HG03064 (cell line): ENCODE measurements around the gene WDR41.
A peak's percentile ranks its signal among the peaks of the same experiment; 100 is the strongest.
"Not testable (repeated sequence)": the region's sequence is repeated elsewhere in the genome, so short reads cannot be mapped to it uniquely, and the experiment has no call there.

Source experiments
- ATAC-seq: cut with Tn5 transposase; IDR thresholded peaks from one replicate; pipeline ENCODE4 v1.9.1; 2021; ENCODE audit warnings: low read depth; ENCODE audit not compliant: unreplicated experiment

The WDR41 gene, protein sequence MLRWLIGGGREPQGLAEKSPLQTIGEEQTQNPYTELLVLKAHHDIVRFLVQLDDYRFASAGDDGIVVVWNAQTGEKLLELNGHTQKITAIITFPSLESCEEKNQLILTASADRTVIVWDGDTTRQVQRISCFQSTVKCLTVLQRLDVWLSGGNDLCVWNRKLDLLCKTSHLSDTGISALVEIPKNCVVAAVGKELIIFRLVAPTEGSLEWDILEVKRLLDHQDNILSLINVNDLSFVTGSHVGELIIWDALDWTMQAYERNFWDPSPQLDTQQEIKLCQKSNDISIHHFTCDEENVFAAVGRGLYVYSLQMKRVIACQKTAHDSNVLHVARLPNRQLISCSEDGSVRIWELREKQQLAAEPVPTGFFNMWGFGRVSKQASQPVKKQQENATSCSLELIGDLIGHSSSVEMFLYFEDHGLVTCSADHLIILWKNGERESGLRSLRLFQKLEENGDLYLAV

DNA sequence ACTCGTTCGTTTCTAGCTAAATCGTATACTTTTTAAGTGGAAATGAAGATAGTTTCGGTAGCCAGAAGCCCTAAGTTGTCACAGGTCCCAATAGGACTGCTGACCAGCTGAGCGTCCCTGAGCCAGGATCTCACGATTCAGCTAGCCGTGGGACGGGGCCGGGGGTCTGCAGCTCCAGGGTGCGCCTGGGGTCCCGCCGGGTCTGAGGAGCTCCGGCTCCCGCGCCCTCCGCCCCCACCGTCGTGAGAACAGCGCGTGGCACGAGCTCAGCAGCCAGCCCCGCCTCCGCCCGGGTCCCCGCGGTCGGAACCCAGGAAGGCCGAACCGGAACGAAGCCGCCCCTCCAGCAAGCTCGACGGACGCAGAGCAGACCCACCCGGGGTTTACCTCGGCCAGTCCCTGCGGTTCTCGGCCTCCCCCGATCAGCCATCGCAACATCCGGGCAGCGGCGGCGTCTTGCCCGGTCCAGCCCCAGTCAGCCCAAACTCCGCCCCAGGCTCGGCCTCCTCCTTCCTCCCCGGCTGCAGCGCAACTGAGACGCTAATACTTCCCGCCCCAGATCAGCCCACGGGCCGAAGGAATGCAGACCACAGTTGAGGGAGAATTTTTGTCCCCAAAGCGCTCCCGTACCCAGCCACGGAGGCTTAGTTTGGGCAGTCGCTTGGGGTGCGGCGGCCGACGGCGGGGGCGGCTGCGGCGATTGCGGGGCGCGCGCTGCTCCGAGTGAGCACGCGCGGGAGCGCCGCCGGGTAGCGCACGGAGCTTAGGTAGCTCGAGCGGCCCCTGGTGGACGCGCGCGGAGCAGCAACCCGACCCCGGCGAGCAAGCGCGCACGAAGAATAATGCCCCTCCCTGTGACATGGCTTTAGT is at the start of gene WDR41:
WDR41 (minus strand) TSS at position 534 of the 870 bp plus-strand sequence; CDS start at position 438, 96 bp downstream.
- ATAC-seq = peak; percentile 87

DNA sequence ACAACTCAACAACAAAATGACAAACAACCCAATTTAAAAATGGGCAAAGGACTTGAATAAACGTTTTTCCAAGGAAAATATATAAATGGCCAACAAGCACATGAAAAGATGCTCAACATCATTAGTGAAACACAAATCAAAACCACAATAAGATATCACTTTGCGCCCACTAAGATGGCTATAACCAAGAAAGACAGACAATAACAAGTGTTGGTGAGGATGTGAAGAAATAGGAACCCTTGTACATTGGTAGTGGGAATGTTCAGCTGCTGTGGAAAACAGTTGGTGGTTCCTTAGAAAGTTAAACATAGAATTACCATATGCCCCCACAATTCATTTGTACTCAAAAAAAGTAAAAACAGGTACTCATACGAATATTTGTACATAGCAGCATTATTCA is 39.2 kb upstream of the WDR41 start:
- no peak for ATAC-seq

DNA sequence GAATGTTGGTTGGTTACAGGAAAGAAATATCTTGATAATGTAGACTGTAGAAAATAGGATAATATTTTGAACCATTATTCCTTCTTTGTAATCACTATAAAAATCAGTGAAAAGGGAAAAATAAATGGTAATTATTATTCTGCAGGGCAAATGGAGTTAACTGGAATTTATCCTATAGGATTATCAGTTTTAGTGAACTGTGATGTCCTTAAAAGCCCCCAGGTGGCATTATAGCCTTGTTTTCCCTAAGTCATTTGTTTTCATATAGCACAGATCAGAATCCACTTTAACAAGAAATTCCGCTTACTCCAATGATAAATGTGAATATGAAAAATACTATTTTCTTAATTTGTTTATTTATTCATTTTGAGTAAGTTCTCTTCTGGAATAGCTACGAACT is 26.2 kb upstream of the WDR41 start:
- ATAC-seq = no peak

DNA sequence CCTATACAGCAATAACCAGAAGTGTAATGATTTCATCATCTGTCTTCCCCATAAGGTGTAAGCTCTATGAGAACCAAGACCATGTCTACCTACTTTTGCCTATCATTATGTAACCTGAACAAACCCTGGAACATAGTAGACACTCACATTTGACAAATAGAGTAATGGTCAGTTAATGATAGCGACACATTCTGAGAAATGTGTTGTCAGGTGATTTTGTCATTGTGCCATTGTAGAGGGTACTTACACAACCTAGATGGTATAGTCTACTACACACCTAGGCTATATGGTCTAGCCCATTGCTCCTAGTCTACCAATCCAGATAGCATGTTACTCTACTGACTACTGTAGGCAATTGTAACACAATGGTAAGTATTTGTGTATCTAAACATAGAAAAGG is 22.3 kb upstream of the WDR41 start:
- ATAC-seq = no peak

DNA sequence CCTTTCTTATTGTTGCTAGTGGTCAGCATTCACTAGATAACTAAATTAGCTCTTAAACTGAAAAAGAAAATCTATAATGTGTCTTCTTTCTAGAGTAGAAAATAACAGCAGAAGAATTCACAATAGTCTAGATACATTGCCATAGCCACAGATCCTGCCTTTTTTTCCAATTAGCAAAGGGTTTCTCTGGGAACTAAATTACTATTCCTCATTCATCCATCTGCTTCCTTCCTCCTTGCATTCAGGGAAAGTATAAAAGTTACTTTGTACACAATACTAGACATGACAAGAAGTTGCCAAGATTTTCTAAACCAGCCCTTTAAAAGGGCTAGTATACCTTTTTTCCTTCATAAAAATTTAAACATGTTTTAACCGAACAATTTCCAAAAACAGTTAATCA is 21.2 kb upstream of the WDR41 start:
- ATAC-seq = no peak

DNA sequence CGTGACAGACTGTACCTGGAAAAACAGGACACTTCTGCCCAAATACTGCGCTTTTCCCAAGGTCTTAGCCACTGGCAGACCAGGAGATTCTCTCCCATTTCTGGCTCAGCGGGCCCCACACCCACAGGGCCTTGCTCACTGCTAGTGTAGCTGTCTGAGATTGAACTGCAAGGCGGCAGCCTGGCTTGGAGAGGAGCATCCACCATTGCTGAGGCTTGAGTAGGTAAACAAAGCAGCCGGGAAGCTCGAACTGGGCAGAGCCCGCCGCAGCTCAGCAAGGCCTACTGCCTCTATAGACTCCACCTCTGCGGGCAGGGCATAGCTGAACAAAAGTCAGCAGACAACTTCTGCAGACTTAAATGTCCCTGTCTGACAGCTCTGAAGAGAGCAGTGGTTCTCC is 9.0 kb upstream of the WDR41 start:
- ATAC-seq = not testable (repeated sequence)

DNA sequence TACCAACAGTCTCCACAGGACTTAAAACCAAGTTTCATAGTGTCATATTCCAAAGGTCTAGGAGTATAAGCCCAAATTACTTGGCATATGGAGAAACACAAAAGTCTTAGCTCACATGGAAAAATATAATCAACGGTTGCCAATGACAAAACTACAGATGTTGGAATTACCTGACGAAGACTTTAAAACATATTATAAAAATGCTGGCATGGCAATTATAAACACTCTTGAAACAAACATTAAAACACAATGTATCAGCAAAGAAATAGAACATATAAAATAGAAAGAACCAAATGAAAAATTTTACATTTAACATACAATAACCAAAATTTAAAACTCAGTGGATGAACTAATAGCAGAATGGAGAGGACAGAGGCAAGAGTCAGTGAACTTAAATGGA is 7.9 kb upstream of the WDR41 start:
- no peak for ATAC-seq

DNA sequence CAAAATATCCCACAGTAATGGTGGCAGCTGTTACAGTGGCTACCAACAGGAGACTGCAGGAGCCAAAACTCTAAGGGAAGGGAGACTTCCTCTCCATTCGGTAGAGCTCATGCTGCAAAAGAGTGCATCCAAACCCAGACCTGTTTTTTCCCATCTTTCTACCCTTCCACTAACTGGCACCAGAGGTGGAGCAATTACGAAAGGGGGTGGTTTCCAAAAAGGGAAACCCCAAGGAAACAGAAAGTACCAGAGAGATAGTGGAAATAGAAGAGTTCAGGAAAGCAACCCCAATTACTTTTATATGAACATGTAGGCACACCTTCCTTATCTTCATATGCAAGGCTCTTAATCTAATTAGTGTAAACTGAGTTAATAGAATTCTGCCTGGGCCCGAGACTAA is 7.3 kb upstream of the WDR41 start:
- ATAC-seq = no peak

DNA sequence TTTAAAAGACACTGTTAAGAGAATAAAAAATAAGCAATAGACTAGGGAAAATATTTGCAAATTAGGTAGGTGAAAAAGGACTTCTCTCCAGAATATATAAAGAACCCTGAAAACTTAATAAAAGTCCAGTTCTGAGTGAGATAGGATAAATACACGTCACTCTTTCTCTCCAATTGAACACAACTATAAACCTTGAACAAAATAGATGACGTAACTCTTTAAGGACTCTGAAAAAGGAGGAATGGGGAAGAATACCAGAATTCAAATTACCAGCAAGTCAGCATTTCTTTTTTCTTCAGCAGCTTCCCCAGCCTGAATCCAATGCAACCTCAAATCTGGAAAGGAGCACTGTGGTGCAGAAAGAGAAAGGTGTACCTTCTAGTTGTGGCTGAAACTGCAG is 6.8 kb upstream of the WDR41 start:
- no peak for ATAC-seq

DNA sequence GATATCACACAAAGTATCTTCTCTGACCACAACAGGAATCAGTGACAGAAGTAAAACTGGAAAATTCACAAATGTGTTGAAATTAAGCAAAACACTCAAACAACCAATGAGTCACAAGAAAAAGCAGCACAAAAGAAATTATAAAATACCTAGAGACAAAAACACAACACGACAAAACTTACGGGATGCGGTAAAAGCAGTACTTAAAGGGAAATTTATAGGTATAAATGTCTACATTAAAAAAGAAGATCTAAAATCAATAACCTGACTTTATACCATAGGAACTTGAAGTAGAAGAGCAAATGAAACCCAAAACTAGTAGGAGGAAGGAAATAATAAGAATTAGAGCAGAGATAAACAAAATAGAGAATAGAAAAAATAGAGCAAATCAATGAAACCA is 2.8 kb upstream of the WDR41 start:
- no peak for ATAC-seq

DNA sequence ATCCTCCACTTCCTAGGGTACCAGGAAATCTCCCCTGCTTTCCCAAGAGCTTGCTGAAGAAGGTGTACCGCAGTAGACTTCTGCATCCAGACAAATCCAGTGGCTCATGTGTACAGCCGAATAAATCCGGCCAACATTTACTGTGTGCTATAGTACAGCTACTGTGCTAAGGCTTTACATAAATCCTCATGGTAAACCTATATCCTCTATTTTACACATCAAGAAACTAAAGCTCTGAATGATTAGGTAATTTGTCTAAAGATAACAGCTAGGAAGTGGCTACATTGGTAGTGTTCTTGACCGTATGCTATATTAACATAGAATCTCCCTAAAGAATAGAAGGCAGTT is 511 bp upstream of the WDR41 start:
- ATAC-seq = no peak

DNA sequence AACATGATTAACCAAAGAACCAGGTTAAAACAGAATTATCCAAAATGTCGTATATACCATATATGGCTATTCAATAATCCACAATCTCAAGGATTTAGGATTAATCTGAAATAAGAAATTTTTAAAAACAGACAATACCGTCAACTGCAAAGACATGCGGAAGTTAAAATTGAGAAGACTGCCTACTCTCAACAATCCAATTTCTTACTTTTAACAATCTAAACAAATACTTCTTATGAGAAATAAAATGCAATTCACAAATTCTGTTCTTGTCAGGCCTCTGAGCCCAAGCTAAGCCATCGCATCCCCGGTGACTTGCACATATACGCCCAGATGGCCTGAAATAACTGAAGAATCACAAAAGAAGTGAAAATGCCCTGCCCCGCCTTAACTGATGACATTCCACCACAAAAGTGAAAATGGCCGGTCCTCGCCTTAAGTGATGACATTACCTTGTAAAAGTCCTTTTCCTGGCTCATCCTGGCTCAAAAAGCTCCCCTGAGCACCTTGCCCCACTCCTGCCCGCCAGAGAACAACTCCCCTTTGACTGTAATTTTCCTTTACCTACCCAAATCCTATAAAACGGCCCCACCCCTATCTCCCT is 1.3 kb downstream of the WDR41 start:
- ATAC-seq = not testable (repeated sequence)

DNA sequence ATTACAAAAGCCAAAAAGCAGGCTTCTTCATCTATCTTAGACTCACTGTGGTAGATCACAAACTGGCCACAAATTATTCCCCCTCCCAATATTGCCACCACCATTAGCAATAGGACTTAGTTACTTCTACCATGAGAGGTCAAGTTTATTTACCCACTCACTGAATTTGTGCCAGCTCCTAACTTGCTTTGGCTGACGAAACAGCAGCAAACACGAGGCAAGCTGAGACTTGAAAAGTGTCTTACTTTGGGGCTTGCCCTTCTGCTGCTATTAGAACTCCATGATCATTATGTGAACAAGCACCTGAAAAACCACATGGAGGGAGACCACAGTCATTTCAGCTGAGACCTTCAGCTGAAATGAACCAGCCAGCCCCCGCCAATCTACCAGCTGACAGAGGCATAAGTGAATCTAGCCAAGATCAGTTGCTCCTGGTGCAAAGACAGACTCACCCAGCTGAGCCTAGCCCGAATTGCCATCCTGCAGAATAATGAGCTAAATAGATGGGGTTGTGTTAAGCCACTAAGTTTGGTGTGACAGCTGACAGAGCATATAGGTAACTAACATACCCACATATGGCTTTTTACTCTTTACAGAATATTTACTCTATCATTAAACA is 5.7 kb downstream of the WDR41 start:
- ATAC-seq = no peak

DNA sequence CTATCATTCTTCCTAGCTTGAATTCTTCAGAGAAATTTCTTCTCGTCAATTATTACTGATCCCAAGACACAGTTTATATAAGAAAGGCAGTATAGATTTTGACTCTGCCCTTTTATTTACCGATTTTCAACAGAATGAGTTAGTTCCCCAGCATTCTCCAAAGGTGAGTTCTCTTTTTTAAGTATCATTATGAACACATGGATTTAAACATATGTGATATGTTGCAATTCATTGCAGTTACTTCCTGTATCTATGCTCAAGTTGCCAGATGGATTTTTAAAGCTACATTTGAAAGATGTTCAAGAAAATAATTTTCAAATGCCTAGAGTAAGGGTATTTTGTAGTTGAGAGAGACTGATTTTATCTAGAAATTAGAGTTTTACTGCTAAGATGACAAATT is 8.4 kb downstream of the WDR41 start:
- no peak for ATAC-seq

DNA sequence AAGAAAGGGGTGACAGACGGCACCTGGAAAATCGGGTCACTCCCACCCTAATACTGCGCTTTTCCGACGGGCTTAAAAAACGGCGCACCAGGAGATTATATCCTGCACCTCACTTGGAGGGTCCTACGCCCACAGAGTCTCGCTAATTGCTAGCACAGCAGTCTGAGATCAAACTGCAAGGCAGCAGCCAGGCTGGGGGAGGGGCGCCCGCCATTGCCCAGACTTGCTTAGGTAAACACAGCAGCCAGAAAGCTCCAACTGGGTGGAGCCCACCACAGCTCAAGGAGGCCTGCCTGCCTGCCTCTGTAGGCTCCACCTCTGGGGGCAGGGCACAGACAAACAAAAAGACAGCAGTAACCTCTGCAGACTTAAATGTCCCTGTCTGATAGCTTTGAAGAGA is 17.1 kb downstream of the WDR41 start:
- not testable (repeated sequence) for ATAC-seq

DNA sequence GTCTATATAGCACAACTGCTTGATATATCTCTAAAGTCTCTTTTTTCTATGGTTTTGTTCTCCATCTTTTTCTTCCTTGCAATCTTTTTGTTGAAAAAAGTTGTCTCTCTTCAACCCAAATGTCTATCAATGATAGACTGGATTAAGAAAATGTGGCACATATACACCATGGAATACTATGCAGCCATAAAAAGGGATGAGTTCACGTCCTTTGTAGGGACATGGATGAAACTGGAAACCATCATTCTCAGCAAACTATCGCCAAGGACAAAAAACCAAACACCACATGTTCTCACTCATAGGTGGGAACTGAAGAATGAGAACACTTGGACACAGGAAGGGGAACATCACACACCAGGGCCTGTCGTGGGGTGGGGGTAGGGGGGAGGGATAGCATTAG is 23.2 kb downstream of the WDR41 start:
- ATAC-seq = not testable (repeated sequence)

DNA sequence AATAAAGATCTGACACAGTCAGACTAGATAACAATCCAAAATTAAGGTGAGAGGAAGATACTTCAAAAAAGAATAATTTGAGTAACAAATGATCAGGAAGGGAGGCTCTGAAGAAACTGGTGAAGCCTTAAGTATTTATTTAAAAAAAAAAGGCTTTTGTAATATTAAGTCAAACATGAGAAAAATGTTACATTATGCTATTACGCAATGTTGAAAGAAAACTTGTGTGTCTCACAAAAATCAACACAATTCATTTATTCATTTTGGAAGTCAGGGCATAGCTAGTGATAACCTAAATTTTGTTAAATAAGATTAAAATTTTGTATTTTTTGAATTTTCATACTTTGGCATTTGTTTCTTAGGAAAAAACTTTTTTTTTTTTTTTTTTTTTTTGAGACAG is 28.2 kb downstream of the WDR41 start:
- no peak for ATAC-seq

DNA sequence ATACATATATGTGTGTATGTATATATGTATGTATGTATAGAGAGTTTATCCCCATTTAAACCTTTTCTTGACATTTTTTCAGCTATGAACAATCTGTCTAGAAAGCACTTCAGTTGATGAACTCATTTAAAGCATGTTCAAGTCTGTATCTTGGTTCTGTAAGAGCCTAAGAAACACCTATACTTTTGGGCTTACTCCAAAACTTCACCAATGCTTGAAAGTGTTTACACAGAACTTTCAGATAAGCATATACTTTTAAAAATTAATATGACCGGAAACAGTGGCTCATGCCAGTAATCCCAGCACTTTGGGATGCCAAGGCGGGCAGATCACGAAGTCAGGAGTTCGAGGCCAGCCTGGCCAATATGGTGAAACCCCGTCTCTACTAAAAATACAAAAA is 30.8 kb downstream of the WDR41 start:
- ATAC-seq = no peak

DNA sequence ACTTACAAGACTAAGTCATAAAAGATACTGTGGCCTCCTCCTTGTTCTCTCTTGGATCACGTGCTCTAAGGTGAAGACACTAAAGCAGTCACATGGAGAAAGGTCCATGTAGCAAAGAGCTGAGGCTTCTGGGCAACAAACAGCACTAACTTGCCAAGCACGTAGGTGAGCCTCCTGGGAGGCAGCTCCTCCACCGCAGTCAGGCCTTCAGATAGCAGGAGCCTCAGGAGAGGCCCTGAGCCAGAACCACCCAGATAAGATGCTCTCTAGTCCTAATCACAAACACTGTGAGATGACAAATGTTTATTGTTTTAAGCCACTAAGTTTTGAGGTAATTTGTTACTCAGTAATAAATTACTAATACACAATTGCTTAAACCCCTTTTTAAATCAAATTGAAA is 38.0 kb downstream of the WDR41 start:
- ATAC-seq = no peak

DNA sequence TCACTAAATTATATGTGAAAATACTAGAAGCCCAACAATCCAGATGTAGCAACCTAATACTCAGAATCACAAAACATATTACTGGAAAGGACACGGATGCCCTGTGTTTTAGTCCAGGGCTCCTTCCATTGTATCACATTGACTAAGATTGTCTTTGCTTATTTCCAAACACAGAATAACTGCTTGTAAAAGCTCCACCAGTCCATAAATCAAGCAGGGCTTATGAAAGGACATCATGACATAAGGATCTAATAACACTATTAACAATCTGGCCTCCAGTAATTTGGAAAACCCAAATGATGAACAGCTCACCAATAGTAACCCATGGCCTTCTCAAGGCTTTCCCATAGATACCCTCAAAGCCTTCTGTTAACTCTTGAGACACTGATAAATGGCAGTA is 39.8 kb downstream of the WDR41 start:
- ATAC-seq = no peak

DNA sequence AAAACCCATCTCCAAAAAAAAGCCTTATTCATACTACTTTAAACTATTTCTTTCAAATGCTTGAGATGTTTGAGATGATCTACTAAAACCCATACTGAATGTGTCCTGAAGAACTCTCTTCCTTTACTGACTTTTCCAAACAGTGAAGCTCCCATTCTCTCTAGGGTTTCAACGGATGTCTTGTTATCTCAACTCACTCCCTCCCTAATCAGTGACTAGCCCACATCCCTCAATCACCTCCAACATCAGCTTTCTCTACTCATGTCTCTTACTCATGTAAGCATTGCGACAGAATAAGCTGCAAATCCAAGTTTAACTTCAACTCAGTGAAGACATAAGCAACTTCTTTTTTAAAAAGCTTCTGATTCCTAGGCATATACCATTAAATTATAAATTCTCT is 42.1 kb downstream of the WDR41 start:
- ATAC-seq = no peak
